Thyroid gland (tissue), 4 donors: ENCODE data around the gene C15orf61. TPM values are rescaled to one million over a fixed set of nuclear protein-coding genes. Genes with fewer than 3 reads are reported as not detected.

Experiments
- DNase-seq, 2 donors: peaks; one replicate each; pipeline ENCODE4 v3.0.0-alpha.2; 2019
- H3K27ac ChIP-seq, 3 donors: fragments of 200-600 bp; sonication (generic); 1 replicate in 2 of 3; 2 replicates in 1 of 3; pipeline ENCODE4 v1.5.1; 2016 to 2019; ENCODE audit warnings: mild to moderate bottlenecking in 1 of 3, moderate library complexity in 1 of 3
- H3K27me3 ChIP-seq: fragments of 200-600 bp; sonication (generic); one replicate; pipeline ENCODE4 v1.5.1; 2019
- H3K36me3 ChIP-seq, 2 donors: fragments of 200-600 bp; sonication (generic); one replicate each; pipeline ENCODE4 v1.5.1; 2016 to 2019
- H3K4me1 ChIP-seq, 2 donors: fragments of 200-600 bp; sonication (generic); one replicate each; pipeline ENCODE4 v1.5.1; 2017 to 2019
- H3K4me3 ChIP-seq, 3 donors: fragments of 200-600 bp; sonication (generic); replicated peaks in 1 of 3; 1 replicate in 2 of 3; 2 replicates in 1 of 3; pipeline ENCODE4 v1.5.1; 2016; ENCODE audit warnings: mild to moderate bottlenecking in 1 of 3
- H3K9me3 ChIP-seq: fragments of 200-600 bp; sonication (generic); one replicate; pipeline ENCODE4 v1.5.1; 2017
- CTCF ChIP-seq, 6 experiments: fragments of 200-600 bp in 3 of 6; fragments of 450-650 bp in 3 of 6; sonication (generic) in 3 of 6; IDR thresholded peaks; one replicate each; pipeline ENCODE4 v1.5.1; 2016 to 2019; ENCODE audit warnings: antibody characterized with exemption in 6 of 6, mild to moderate bottlenecking in 2 of 6, inconsistent platforms in 1 of 6, moderate library complexity in 1 of 6
- POLR2A ChIP-seq, 2 donors: fragments of 450-650 bp; IDR thresholded peaks; one replicate each; pipeline ENCODE4 v1.6.1; 2017; ENCODE audit warnings: antibody characterized with exemption in 2 of 2, mild to moderate bottlenecking in 2 of 2, moderate library complexity in 1 of 2
- WGBS, 2 donors: methylation state at CpG; one replicate each; pipeline ENCODE4 v1.1.5; 2017; 5-methylcytosine and 5-hydroxymethylcytosine counted together
- intact Hi-C: fragments of 100-400 bp; cut with DNase I; formaldehyde crosslinking; loops from one replicate; pipeline ENCODE4 v1.15.1; 2023
- total RNA-seq, 4 donors: library from RNA; depleted of rRNA; stranded (reverse); fragments of >200 nt; gene quantifications; one replicate each; pipeline ENCODE4 v1.2.3, GENCODE V29; 2016

C15orf61 gene
- total RNA-seq, 4 donors from 2014 or later: 2.8 to 14.9 (median 7.9) TPM

DNA sequence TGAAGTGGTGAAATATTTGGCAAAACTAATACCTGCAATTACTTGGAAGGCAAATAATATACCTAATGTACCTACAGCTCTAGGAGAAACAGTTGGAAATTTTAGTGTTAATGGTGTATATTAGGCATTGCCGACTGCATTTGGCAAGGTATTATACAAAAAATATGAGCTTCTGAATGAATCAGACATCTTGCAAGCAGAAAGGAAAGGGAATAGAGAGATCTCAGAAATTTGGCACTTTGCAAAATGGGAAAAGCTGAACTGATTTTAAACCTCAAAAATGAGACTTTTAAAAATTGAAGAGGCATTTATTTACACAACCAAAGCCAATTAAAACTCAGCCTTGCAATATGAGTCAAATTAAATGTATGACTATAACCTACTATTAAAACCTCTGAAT is 40.2 kb upstream of the C15orf61 start:
- Histone ChIP-seq H3K27me3 (no peaks in the 10 kb centered on the region), H3K9me3 (no peaks in the 10 kb centered on the region), H3K4me3 (no peak overlapping the region), H3K4me1 (peaks cover 4 to 9% of the 10 kb centered on the region in 2 donors), H3K27ac (no peak overlapping the region), H3K36me3 (no peaks in the 10 kb centered on the region)
- TF ChIP-seq POLR2A (IDR thresholded peaks at IDR 0.05): no peak
- no peak for TF ChIP-seq CTCF (IDR thresholded peaks at IDR 0.05)
- WGBS, 2 donors: 78 to 85% methylated on average over 1 of the region's 1 CpG
- DNase-seq: no peak
- intact Hi-C loops: no loop called here

DNA sequence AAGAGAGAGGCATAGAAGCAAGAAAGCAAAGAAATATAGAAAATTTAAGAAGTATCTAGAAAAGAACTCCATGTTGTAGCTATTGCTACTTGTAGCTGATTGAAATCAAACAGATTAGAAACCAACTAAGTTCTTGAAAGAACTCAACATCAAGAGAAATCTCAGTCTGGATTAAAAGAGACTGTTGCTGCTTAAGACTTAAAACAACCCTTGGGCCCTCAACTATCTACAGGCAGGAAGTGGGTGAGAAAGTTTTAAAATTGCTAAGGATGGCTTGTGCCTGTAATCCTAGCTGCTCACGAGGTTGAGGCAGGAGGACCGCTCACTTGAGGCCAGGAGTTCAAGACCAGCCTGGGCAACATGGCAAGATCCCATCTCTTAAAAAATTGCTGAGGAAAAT is 39.3 kb upstream of the C15orf61 start:
- TF ChIP-seq POLR2A (IDR thresholded peaks at IDR 0.05) (no peak), CTCF (IDR thresholded peaks at IDR 0.05) (no peak)
- 89 to 92% methylated on average over 2 of the region's 2 CpGs for WGBS, 2 donors

DNA sequence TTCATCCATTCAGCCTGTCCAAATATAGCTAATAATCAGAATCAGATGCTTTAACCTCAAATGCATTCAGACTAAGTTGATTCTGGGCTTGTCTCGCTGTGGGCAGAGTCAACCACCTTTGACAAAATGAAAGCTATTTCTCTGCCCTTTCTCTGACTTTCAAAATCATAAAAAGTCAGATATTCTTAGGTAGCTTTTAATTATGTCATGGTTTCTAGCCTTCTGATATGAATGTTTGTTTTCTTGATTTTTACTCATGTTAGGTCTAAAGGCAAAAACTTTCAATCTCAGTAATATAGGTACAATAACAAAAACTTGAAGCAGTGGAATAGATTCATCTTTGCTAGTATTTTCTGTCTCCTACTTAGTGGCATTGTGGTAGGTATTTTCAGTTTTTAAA is 25.3 kb upstream of the C15orf61 start:
- H3K27ac ChIP-seq: no peak overlapping the region
- H3K9me3 ChIP-seq: no peaks in the 10 kb centered on the region
- no peaks in the 10 kb centered on the region for H3K4me1 ChIP-seq
- 97 to 100% methylated on average over 1 of the region's 1 CpG for WGBS, 2 donors
- TF ChIP-seq CTCF (IDR thresholded peaks at IDR 0.05) (no peak), POLR2A (IDR thresholded peaks at IDR 0.05) (no peak)
- intact Hi-C loops: no loop called here
- H3K36me3 ChIP-seq: no peaks in the 10 kb centered on the region
- no peaks in the 10 kb centered on the region for H3K27me3 ChIP-seq
- DNase-seq: no peak
- no peak overlapping the region for H3K4me3 ChIP-seq

More for the DNA sequence above, 39.3 kb upstream of the C15orf61 start:
- intact Hi-C loops: no loop called here
- Histone ChIP-seq H3K4me3 (no peak overlapping the region), H3K36me3 (no peaks in the 10 kb centered on the region), H3K27ac (no peak overlapping the region), H3K4me1 (peaks cover 4 to 9% of the 10 kb centered on the region in 2 donors), H3K27me3 (no peaks in the 10 kb centered on the region), H3K9me3 (no peaks in the 10 kb centered on the region)
- DNase-seq: no peak

DNA sequence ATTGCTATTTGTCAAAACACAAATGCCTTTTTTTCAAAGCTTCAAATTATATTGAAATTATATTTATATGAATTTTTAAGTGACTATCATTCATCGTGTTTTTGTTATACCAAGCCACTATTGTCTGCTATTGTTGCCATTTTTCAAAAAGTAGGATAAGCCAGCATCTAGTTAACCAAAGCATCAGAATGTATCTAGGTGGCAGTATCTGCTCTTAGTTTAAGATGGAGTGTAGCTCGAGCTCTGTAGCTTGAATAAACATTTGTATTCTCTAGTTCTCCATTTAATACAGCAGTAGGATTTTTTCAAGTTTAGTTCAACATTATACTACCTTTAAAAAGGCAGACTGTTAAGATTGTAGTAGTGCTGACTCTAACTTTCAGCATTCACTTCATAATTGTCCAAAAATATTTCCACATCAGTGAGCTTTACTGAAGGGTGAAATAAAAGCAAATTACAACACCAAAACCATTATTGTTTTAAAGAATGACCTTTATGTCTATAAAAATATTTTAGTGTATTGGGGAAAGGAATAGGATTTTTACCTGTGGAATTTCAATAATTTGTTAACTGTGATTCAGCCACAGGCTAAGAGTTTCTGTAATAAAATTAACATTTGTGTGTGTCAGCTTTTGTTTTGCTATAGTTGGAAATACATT is 19.6 kb upstream of the C15orf61 start:
- no peak overlapping the region for H3K4me3 ChIP-seq
- peak overlapping the region in 2 of 3 donors; percentile 8 to 55 for H3K27ac ChIP-seq
- intact Hi-C loops: no loop called here
- 19 to 20% methylated on average over 2 of the region's 2 CpGs for WGBS, 2 donors
- H3K36me3 ChIP-seq: no peaks in the 10 kb centered on the region
- no peaks in the 10 kb centered on the region for H3K27me3 ChIP-seq
- DNase-seq: no peak
- TF ChIP-seq POLR2A (IDR thresholded peaks at IDR 0.05) (no peak), CTCF (IDR thresholded peaks at IDR 0.05) (peak in 3 of 6 experiments; percentile 40 to 48 (median 43))
- H3K4me1 ChIP-seq: peaks cover 4 to 5% of the 10 kb centered on the region in 2 donors
- H3K9me3 ChIP-seq: no peaks in the 10 kb centered on the region

- Histone ChIP-seq H3K27me3 (no peaks in the 10 kb centered on the region), H3K4me3 (no peak overlapping the region), H3K36me3 (no peaks in the 10 kb centered on the region), H3K27ac (peak overlapping the region in 2 of 3 donors; percentile 8 to 55), H3K4me1 (peaks cover 4 to 5% of the 10 kb centered on the region in 2 donors), H3K9me3 (no peaks in the 10 kb centered on the region)
- no peak for TF ChIP-seq CTCF (IDR thresholded peaks at IDR 0.05)
- no peak for TF ChIP-seq POLR2A (IDR thresholded peaks at IDR 0.05)
- intact Hi-C loops: no loop called here
- WGBS, 2 donors: 35 to 41% methylated on average over 13 of the region's 13 CpGs
- peak; percentile 22 to 27 for DNase-seq
Measured at GRCh38 chr15:67501836-67502461, 19.0 kb upstream of the C15orf61 start.
